Thymus (tissue), 11 donors: ENCODE results near the gene CCDC188. TPM values are rescaled to one million over a fixed set of nuclear protein-coding genes. Genes with fewer than 3 reads are reported as not detected.

Source experiments
- DNase-seq, 9 donors: peaks; one replicate each; pipeline ENCODE4 v3.0.0-alpha.2; 2013; ENCODE audit warnings: low spot score in 9 of 9, low read depth in 6 of 9, missing footprints in 1 of 9
- H3K27ac ChIP-seq, 2 donors: one replicate each; pipeline ENCODE4 v1.5.1; 2013; ENCODE audit warnings: control low read depth in 1 of 2, low read depth in 1 of 2, low read length in 1 of 2, mild to moderate bottlenecking in 1 of 2, moderate library complexity in 1 of 2
- H3K27me3 ChIP-seq, 2 donors: one replicate each; pipeline ENCODE4 v1.5.1; 2013; ENCODE audit warnings: low read length in 1 of 2; ENCODE audit not compliant: control insufficient read depth in 2 of 2, insufficient read depth in 1 of 2
- H3K36me3 ChIP-seq, 2 donors: one replicate each; pipeline ENCODE4 v1.5.1; 2013; ENCODE audit warnings: low read length in 1 of 2, mild to moderate bottlenecking in 1 of 2, moderate library complexity in 1 of 2; ENCODE audit not compliant: control insufficient read depth in 2 of 2, insufficient read depth in 2 of 2
- H3K4me1 ChIP-seq, 2 donors: one replicate each; pipeline ENCODE4 v1.5.1; 2013; ENCODE audit warnings: low read length in 2 of 2; ENCODE audit not compliant: control insufficient read depth in 2 of 2, insufficient read depth in 2 of 2
- H3K4me3 ChIP-seq, 2 donors: one replicate each; pipeline ENCODE4 v1.5.1; 2013; ENCODE audit warnings: low read length in 2 of 2, control low read depth in 1 of 2, mild to moderate bottlenecking in 1 of 2
- H3K9me3 ChIP-seq, 2 donors: one replicate each; pipeline ENCODE4 v1.5.1; 2013; ENCODE audit warnings: low read length in 1 of 2, mild to moderate bottlenecking in 1 of 2; ENCODE audit not compliant: control insufficient read depth in 2 of 2, insufficient read depth in 1 of 2
- WGBS: extraction: QIAGEN DNeasy Blood & Tissue Kit; methylation state at CpG from one replicate; pipeline ENCODE4 v1.1.7; 2013; 5-methylcytosine and 5-hydroxymethylcytosine counted together
- polyA plus RNA-seq: library from polyadenylated mRNA; stranded (reverse); fragments of 200-250 nt; gene quantifications from one replicate; pipeline ENCODE4 v1.2.3, GENCODE V29; 2013
- total RNA-seq: library from RNA; stranded (reverse); fragments of 120-200 nt; gene quantifications from one replicate; pipeline ENCODE4 v1.2.4, GENCODE V29; 2013
- donor health status: healthy.

CCDC188 gene
- total and polyA plus RNA-seq, 2 donors = 0.09 to 0.84 TPM

GRCh38 chr22:20113551-20114310 is 37.1 kb downstream of the CCDC188 start:
- no peak for DNase-seq
- H3K4me1 ChIP-seq = peaks cover 40 to 66% of the 10 kb centered on the region in 2 donors
- no peaks in the 10 kb centered on the region for H3K9me3 ChIP-seq
- H3K27me3 ChIP-seq = no peaks in the 10 kb centered on the region
- H3K4me3 ChIP-seq = no peak overlapping the region
- WGBS = 98% methylated on average over 19 of the region's 19 CpGs
- H3K27ac ChIP-seq = no peak overlapping the region
- peaks cover 63 to 73% of the 10 kb centered on the region in 2 donors for H3K36me3 ChIP-seq

DNA sequence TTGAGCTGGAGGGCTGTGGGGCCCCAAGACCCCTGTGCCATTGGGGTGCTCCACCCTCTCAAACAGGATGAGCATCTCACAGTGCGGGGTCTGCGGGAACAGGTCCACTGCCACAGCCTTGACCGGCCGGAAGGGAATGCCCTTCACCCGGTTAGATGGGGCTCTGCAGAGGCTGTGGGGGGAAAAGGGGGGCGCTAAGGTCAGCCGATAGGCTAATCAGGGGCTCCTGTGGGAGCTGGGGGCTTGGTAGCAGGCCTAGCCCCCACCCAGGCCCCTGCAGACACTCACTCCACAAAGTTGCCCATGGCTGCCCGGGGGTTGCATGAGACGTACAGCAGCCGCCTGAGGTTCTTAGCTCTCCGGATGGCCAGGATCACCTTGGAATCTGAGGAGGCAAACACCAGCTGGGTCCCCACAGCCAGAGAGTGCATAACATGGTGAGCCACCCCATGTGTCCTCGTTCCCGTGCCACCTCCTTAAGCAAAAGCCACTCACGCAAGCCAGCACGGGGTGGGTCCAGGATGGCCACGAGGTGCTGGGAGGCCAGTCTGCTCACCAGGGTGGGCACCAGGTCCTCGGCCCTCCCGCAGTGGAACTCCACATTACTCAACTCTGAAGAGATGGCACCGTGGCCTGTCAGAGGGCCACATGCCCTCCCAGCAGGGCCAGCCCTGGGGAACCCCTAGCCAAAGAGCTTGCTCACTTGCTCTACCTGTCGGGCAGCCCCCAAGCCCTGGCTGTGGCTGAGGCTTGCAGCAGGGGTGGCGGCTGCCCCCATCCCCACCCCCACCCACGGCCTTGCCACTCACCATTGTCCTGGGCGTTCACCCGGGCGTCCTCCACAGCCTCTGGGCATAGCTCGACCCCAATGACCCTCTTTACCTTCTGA is 38.0 kb downstream of the CCDC188 start:
- H3K36me3 ChIP-seq = peaks cover 71 to 78% of the 10 kb centered on the region in 2 donors
- WGBS = 96% methylated on average over 26 of the region's 26 CpGs
- H3K27me3 ChIP-seq = no peaks in the 10 kb centered on the region
- DNase-seq = no peak
- no peak overlapping the region for H3K4me3 ChIP-seq
- H3K9me3 ChIP-seq = no peaks in the 10 kb centered on the region
- H3K27ac ChIP-seq = peak overlapping the region; percentile 90 to 93
- peaks cover 39 to 57% of the 10 kb centered on the region in 2 donors for H3K4me1 ChIP-seq

DNA sequence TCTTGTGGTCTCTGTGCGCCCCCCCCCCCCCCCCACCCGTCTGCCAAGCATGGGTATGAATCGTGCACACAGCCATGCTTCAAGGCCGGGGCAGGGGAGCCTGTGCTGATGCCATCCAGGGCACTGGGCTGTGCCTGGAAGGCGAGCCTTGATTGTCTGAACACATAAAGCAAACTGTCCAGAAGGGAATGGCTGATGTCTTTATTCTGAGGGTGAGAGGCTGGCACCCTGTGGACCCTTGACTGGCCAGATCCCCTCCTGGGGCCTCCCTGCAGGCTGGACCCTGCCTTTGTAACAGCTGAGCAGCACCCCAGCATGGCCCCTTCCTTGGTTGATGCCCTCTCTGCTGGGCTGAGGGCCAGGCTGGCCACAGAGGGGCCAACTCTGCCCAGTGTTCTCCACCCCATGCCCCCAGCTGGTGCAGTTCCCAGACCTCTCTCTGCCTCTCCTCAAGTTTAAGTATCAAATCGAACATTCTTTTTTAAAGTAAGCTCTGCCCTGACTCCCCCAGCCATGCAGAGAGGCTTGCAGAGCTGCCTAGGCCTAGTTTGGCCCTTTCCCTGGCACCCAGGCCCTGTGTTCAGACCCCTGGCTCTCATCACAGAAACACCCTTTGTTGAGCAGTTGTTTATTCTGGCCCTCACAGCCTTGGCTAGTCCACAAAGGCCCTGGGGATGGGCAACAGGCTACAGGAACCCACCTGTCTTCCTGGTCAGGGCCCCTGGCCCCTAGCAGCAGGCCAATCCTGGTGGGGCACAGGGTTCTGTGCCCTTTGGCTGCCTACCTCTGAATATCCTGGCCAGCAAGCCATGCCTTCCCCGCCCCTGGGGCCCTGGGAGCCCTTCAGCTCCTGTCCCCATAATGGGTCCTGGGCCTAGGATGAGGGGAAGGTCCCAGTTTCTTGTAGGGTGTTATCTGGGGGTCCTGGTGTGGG is 38.9 kb downstream of the CCDC188 start:
- Histone ChIP-seq H3K27ac (peak overlapping the region; percentile 90 to 93), H3K27me3 (no peaks in the 10 kb centered on the region), H3K4me1 (peaks cover 39 to 57% of the 10 kb centered on the region in 2 donors), H3K36me3 (peaks cover 81 to 87% of the 10 kb centered on the region in 2 donors), H3K9me3 (no peaks in the 10 kb centered on the region), H3K4me3 (no peak overlapping the region)
- no peak for DNase-seq
- WGBS = 32% methylated on average over 7 of the region's 7 CpGs

DNA sequence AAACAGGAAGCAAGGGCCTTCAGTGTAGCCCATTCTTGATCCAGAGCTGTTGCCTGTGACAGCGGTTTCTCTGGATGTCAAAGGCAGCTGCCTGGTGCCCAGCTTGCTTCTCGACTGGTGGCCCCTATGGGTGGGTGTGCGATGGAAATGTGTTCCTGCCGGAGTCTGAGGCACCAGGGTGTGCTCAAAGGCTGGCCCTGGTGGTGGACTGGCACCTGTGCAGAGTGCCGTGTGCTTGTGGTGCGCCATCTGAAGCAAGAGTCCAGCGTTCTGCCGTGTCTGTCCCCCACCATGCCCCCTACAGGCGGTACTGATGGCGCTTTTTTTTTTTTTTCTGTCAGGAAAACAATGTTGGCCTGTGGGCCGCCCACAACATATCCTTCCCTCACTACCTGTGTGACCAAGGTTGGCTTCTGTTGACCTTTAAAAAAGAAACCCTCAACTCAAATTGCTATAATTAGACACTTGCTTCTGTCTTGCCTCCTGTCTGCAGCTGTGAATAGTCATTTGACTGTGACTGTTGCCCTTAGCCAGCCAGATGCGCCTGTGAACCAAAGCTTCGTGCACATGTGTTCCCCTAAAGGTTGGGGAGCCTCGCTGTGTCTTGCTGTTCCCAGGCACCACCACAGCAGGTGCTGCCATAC is 39.7 kb downstream of the CCDC188 start:
- Histone ChIP-seq H3K36me3 (peaks cover 88 to 95% of the 10 kb centered on the region in 2 donors), H3K4me1 (peaks cover 36 to 53% of the 10 kb centered on the region in 2 donors), H3K9me3 (no peaks in the 10 kb centered on the region), H3K27me3 (no peaks in the 10 kb centered on the region), H3K4me3 (no peak overlapping the region), H3K27ac (peak overlapping the region; percentile 84 to 93)
- 23% methylated on average over 14 of the region's 14 CpGs for WGBS
- DNase-seq = peak in 8 of 9 donors; percentile 58 to 94 (median 82)

- Histone ChIP-seq H3K36me3 (peaks cover 90 to 96% of the 10 kb centered on the region in 2 donors), H3K4me3 (no peak overlapping the region), H3K27me3 (no peaks in the 10 kb centered on the region), H3K9me3 (no peaks in the 10 kb centered on the region), H3K4me1 (peaks cover 29 to 46% of the 10 kb centered on the region in 2 donors), H3K27ac (peak overlapping the region; percentile 84 to 93)
- whole genome bisulfite sequencing = 95% methylated on average over 9 of the region's 9 CpGs
- no peak for DNase-seq
Observed at GRCh38 chr22:20110359-20110985, 40.4 kb downstream of the CCDC188 start.

GRCh38 chr22:20109411-20110358 is 41.2 kb downstream of the CCDC188 start:
- H3K27me3 ChIP-seq = no peaks in the 10 kb centered on the region
- peaks cover 27 to 44% of the 10 kb centered on the region in 2 donors for H3K4me1 ChIP-seq
- DNase-seq = no peak
- peak overlapping the region in 1 of 2 donors; percentile 93 for H3K27ac ChIP-seq
- no peaks in the 10 kb centered on the region for H3K9me3 ChIP-seq
- H3K4me3 ChIP-seq = no peak overlapping the region
- peaks cover 90 to 96% of the 10 kb centered on the region in 2 donors for H3K36me3 ChIP-seq
- WGBS = 97% methylated on average over 23 of the region's 23 CpGs

- WGBS = 99% methylated on average over 12 of the region's 12 CpGs
- Histone ChIP-seq H3K36me3 (peaks cover 88 to 93% of the 10 kb centered on the region in 2 donors), H3K4me3 (no peak overlapping the region), H3K4me1 (peaks cover 27 to 39% of the 10 kb centered on the region in 2 donors), H3K9me3 (no peaks in the 10 kb centered on the region), H3K27ac (no peak overlapping the region), H3K27me3 (no peaks in the 10 kb centered on the region)
- no peak for DNase-seq
Observed at GRCh38 chr22:20108757-20109230, 42.1 kb downstream of the CCDC188 start.
